Measurements from ENCODE around the gene TSSK6. TPM values are rescaled to one million over a fixed set of nuclear protein-coding genes. Genes with fewer than 3 reads are reported as not detected.

The TSSK6 gene
- total and polyA plus RNA-seq, 12 donors = 0.23 to 1.2 (median 0.45) TPM; not detected in 1

DNA sequence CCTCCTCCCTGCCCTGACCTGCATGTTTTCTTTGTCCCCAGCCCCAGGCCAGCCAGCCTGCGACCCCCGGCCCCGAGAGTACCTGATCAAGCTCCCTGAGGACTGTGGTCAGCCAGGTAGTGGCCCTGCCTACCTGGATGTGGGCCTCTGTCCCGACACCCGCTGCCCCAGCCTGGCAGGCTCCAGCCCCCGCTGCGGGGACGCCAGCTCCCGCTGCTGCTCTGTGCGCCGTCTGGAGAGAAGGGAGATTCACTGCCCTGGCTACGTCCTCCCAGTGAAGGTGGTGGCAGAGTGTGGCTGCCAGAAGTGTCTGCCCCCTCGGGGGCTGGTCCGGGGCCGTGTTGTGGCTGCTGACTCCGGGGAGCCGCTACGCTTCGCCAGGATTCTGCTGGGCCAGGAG lies 28.3 kb upstream of the TSSK6 start:
- intact Hi-C loops (cut with DNase I) = no loop called here
- ATAC-seq (no peak), DNase-seq (no peak)
- Histone ChIP-seq H3K27ac (no peak overlapping the region), H3K27me3 (peaks cover 4 to 88% (median 63%) of the 10 kb centered on the region in 7 donors), H3K36me3 (no peaks in the 10 kb centered on the region), H3K9me3 (no peaks in the 10 kb centered on the region), H3K4me1 (peaks cover 5 to 46% (median 28%) of the 10 kb centered on the region in 9 donors), H3K4me3 (no peak overlapping the region)
- WGBS, 2 donors = 91 to 92% methylated on average over 19 of the region's 19 CpGs
- TF ChIP-seq, protein P1, sequence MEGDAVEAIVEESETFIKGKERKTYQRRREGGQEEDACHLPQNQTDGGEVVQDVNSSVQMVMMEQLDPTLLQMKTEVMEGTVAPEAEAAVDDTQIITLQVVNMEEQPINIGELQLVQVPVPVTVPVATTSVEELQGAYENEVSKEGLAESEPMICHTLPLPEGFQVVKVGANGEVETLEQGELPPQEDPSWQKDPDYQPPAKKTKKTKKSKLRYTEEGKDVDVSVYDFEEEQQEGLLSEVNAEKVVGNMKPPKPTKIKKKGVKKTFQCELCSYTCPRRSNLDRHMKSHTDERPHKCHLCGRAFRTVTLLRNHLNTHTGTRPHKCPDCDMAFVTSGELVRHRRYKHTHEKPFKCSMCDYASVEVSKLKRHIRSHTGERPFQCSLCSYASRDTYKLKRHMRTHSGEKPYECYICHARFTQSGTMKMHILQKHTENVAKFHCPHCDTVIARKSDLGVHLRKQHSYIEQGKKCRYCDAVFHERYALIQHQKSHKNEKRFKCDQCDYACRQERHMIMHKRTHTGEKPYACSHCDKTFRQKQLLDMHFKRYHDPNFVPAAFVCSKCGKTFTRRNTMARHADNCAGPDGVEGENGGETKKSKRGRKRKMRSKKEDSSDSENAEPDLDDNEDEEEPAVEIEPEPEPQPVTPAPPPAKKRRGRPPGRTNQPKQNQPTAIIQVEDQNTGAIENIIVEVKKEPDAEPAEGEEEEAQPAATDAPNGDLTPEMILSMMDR (IDR thresholded peaks at IDR 0.05) = no peak

DNA sequence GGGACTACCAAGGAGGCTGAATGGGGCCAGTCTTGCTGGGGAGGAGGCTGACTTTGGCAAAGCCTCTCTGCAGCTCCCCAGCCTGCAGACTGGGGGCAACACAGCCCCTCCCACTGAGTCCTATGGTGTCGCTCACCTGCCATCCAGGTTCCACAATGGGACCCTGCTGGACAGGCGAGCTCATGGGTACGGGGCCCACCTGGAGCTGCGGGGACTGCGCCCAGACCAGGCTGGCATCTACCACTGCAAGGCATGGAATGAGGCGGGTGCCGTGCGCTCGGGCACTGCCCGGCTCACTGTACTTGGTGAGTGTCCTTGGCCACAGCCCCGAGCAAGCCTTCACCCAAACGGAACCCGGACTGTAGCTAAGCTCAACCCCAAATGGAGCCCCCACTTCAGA lies 27.8 kb upstream of the TSSK6 start:
- 93 to 97% methylated on average over 13 of the region's 13 CpGs for WGBS, 2 donors
- TF ChIP-seq, protein P1 (IDR thresholded peaks at IDR 0.05) = no peak

DNA sequence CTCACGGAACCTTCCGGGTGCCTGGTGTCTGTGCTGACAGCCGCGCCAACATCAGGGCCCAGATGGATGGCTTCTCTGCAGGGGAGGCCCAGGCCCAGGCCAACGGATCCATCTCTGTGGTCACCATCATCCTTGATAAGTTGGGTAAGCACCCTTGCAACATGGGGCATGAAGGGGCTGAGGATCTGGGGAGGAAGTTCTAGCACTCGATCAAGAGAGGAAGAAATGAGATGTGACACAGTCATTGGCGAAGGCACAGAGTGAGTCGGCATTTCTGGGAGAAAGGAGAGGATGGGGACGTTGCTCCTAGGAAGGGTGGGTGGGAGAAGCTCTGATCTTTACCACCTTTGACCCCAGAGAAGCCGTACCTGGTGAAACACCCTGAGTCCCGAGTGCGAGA lies 27.2 kb upstream of the TSSK6 start:
- intact Hi-C loops (cut with DNase I) = no loop called here
- H3K27ac ChIP-seq = no peak overlapping the region
- ATAC-seq (no peak), DNase-seq (no peak)
- peaks cover 12 to 46% (median 34%) of the 10 kb centered on the region in 9 donors for H3K4me1 ChIP-seq
- no peak overlapping the region for H3K4me3 ChIP-seq
- TF ChIP-seq, protein P1 (IDR thresholded peaks at IDR 0.05) = no peak
- peaks cover 4 to 88% (median 74%) of the 10 kb centered on the region in 7 donors for H3K27me3 ChIP-seq
- whole genome bisulfite sequencing, 2 donors = 84 to 89% methylated on average over 12 of the region's 12 CpGs
- no peaks in the 10 kb centered on the region for H3K36me3 ChIP-seq
- no peaks in the 10 kb centered on the region for H3K9me3 ChIP-seq

More for the DNA sequence above, 27.8 kb upstream of the TSSK6 start:
- ATAC-seq (no peak), DNase-seq (no peak)
- peaks cover 9 to 47% (median 31%) of the 10 kb centered on the region in 9 donors for H3K4me1 ChIP-seq
- no peaks in the 10 kb centered on the region for H3K9me3 ChIP-seq
- H3K27ac ChIP-seq = no peak overlapping the region
- no peaks in the 10 kb centered on the region for H3K36me3 ChIP-seq
- H3K4me3 ChIP-seq = no peak overlapping the region
- peaks cover 4 to 89% (median 68%) of the 10 kb centered on the region in 7 donors for H3K27me3 ChIP-seq
- intact Hi-C loops (cut with DNase I) = no loop called here

DNA sequence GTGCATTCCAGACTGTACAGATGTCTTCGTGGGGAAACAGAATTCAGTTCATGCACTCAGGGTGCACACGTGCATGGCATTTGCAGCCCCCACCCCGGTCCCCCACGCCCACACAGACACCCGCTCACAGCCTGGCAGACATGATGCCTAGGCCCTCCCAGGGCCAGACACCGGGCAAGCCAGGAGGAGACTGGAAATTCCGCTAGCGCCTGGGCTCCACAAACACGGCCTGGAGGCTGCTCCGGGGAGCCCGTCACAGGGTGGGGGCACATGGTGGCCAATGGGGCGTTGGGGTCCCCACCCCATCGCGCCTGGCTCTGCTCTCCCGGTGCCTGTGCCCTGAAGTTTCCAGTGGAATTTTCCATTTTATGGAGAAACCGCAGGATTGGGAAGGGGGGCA lies 26.3 kb upstream of the TSSK6 start:
- Histone ChIP-seq H3K9me3 (no peaks in the 10 kb centered on the region), H3K4me3 (no peak overlapping the region), H3K36me3 (no peaks in the 10 kb centered on the region), H3K27ac (no peak overlapping the region), H3K27me3 (peaks cover 4 to 83% (median 70%) of the 10 kb centered on the region in 7 donors), H3K4me1 (peaks cover 9 to 37% (median 28%) of the 10 kb centered on the region in 9 donors)
- WGBS, 2 donors = 85 to 91% methylated on average over 16 of the region's 16 CpGs
- ATAC-seq = no peak
- intact Hi-C loops (cut with DNase I) = no loop called here
- TF ChIP-seq, protein P1 (IDR thresholded peaks at IDR 0.05) = no peak
- no peak for DNase-seq

All from heart right ventricle (tissue), 16 donors.